HepG2 (cell line): Measurements from ENCODE around the gene PLET1. TPM values are rescaled to one million over a fixed set of nuclear protein-coding genes. Genes with fewer than 3 reads are reported as not detected.

ENCODE experiments used
- ATAC-seq: fragments of 200-7000 bp; cut with Tn5 transposase; 3 replicates; pipeline ENCODE4 v1.9.1; 2020; ENCODE audit warnings: mild to moderate bottlenecking, moderate library complexity
- BruUV-seq: library from RNA; stranded (reverse); fragments of 400-500 nt; replicated peaks from 2 replicates; lab custom pipeline; 2021; lab: Mats Ljungman, UMichigan
- CTCF ChIA-PET: fragments of 300-600 bp; formaldehyde crosslinking; extraction: SDS; loops from one replicate; lab custom pipeline; 2021; ENCODE audit warnings: low total read pairs, inconsistent platforms, low intra/inter-chr PET ratio; lab: Yijun Ruan, JAX
- POLR2A ChIA-PET: fragments of 350-600 bp; sonication (Branson Sonifier 250); formaldehyde crosslinking; loops from one replicate; lab custom pipeline; 2020; ENCODE audit warnings: antibody characterized with exemption, inconsistent platforms; lab: Yijun Ruan, JAX
- DNase-seq: peaks from one replicate; pipeline ENCODE4 v3.0.0-alpha.2; 2015; ENCODE audit warnings: low spot score
- FAIRE-seq: peaks from 3 replicates; lab custom pipeline; 2011; peaks lifted over from hg19 to GRCh38; lab: Jason Lieb, UNC
- H2AFZ ChIP-seq: one replicate; pipeline ENCODE4 v1.6.1; 2011; ENCODE audit warnings: low read length, inconsistent platforms
- H3K27ac ChIP-seq: fragments of 300-600 bp; 3 replicates; pipeline ENCODE4 v1.8.0; 2011; ENCODE audit warnings: mixed run types, mild to moderate bottlenecking, mixed read lengths, low read length, inconsistent platforms; ENCODE audit not compliant: insufficient read depth; ENCODE audit errors: extremely low read length
- H3K27me3 ChIP-seq, 2 experiments: fragments of 200-600 bp in 1 of 2; 2 replicates in 1 of 2; 3 replicates in 1 of 2; pipeline versions ENCODE4 v1.6.0 to v1.8.0; 2011; ENCODE audit warnings: low read length in 2 of 2, mild to moderate bottlenecking in 2 of 2, moderate library complexity in 2 of 2, inconsistent platforms in 1 of 2; ENCODE audit not compliant: insufficient read depth in 2 of 2, control insufficient read depth in 1 of 2
- H3K36me3 ChIP-seq, 2 experiments: fragments of 200-600 bp in 1 of 2; replicated peaks in 1 of 2; 2 replicates in 1 of 2; 3 replicates in 1 of 2; pipeline versions ENCODE4 v1.5.1 to v1.8.0; 2011; ENCODE audit warnings: low read length in 2 of 2, inconsistent platforms in 1 of 2; ENCODE audit not compliant: insufficient read depth in 2 of 2, control insufficient read depth in 1 of 2
- H3K4me1 ChIP-seq: 2 replicates; pipeline ENCODE4 v1.5.1; 2012; ENCODE audit warnings: low read length, inconsistent platforms; ENCODE audit not compliant: insufficient read depth
- H3K4me2 ChIP-seq: 2 replicates; pipeline ENCODE4 v1.6.0; 2011; ENCODE audit warnings: low read depth, low read length, inconsistent platforms
- H3K4me3 ChIP-seq, 3 experiments: fragments of 200-600 bp in 1 of 3; sonication (generic), shearing (Covaris generic) in 1 of 3; replicated peaks in 1 of 3; 2 replicates each; pipeline ENCODE4 v1.5.1; 2011 to 2016; ENCODE audit warnings: low read length in 3 of 3, inconsistent platforms in 2 of 3, low read depth in 2 of 3, mild to moderate bottlenecking in 2 of 3, control low read depth in 1 of 3, mixed read lengths in 1 of 3; ENCODE audit not compliant: insufficient read depth in 1 of 3
- H3K79me2 ChIP-seq: one replicate; pipeline ENCODE4 v1.6.1; 2011; ENCODE audit warnings: low read length, inconsistent platforms; ENCODE audit not compliant: insufficient read depth
- H3K9ac ChIP-seq: 2 replicates; pipeline ENCODE4 v1.6.0; 2011; ENCODE audit warnings: mild to moderate bottlenecking, low read depth, low read length, inconsistent platforms; ENCODE audit not compliant: insufficient read depth
- H3K9me3 ChIP-seq: 2 replicates; pipeline ENCODE4 v1.5.1; 2012; ENCODE audit warnings: mild to moderate bottlenecking, low read length
- H4K20me1 ChIP-seq: 2 replicates; pipeline ENCODE4 v1.6.0; 2011; ENCODE audit warnings: inconsistent platforms, mild to moderate bottlenecking, low read length, moderate library complexity; ENCODE audit not compliant: insufficient read depth
- ARNT ChIP-seq: fragments of 450-650 bp; IDR thresholded peaks from 2 replicates; pipeline ENCODE4 v1.6.1; 2017
- FOXK1 ChIP-seq: sonication (generic); formaldehyde crosslinking; IDR thresholded peaks from 2 replicates; pipeline ENCODE4 v1.4.0; 2020; ENCODE audit warnings: low read depth, missing genetic modification reagents, borderline replicate concordance
- IKZF5 ChIP-seq: IDR thresholded peaks from 2 replicates; pipeline ENCODE4 v1.6.1; 2018; ENCODE audit warnings: missing genetic modification reagents, mild to moderate bottlenecking, missing compliant biosample characterization
- KMT2B ChIP-seq: IDR thresholded peaks from 2 replicates; pipeline ENCODE4 v1.6.1; 2016; ENCODE audit warnings: missing genetic modification reagents, missing compliant biosample characterization
- LCORL ChIP-seq, 2 experiments: fragments of 450-650 bp in 1 of 2; sonication (generic) in 1 of 2; formaldehyde crosslinking in 1 of 2; IDR thresholded peaks; 2 replicates each; pipeline versions ENCODE4 v1.5.0 to v1.6.1; 2017 to 2020; ENCODE audit warnings: antibody characterized with exemption in 1 of 2, missing genetic modification reagents in 1 of 2
- NFATC3 ChIP-seq: sonication (generic); formaldehyde crosslinking; IDR thresholded peaks from 2 replicates; pipeline ENCODE4 v1.5.1; 2020; ENCODE audit warnings: mild to moderate bottlenecking, missing genetic modification reagents
- SP2 ChIP-seq: sonication (generic); formaldehyde crosslinking; IDR thresholded peaks from 2 replicates; pipeline ENCODE4 v1.5.1; 2020; ENCODE audit warnings: mild to moderate bottlenecking, missing genetic modification reagents
- TEAD2 ChIP-seq: sonication (generic); formaldehyde crosslinking; IDR thresholded peaks from 2 replicates; pipeline ENCODE4 v1.9.0; 2021; ENCODE audit warnings: missing genetic modification reagents
- ZNF546 ChIP-seq: sonication (generic); formaldehyde crosslinking; conservative IDR thresholded peaks from 2 replicates; pipeline ENCODE4 v1.8.1; 2023; ENCODE audit warnings: mild to moderate bottlenecking, missing genetic modification reagents
- ZNF670 ChIP-seq: sonication (generic); formaldehyde crosslinking; IDR thresholded peaks from 2 replicates; pipeline ENCODE4 v1.8.0; 2022; ENCODE audit warnings: mild to moderate bottlenecking, missing genetic modification reagents, borderline replicate concordance
- WGBS: methylation state at CpG from one replicate; pipeline ENCODE4 v1.1.6; 2017; ENCODE audit warnings: low lambda C conversion rate; 5-methylcytosine and 5-hydroxymethylcytosine counted together
- in situ Hi-C: cut with HindIII; loops from 2 replicates; pipeline ENCODE4 v1.10.0; 2017; ENCODE audit warnings: low pct_unique_long_range_greater_than_20kb; ENCODE audit not compliant: extremely low pct_ligation_motif_present
- intact Hi-C: fragments of 100-400 bp; cut with micrococcal nuclease; formaldehyde crosslinking; loops from one replicate; pipeline ENCODE4 v1.10.0; 2022; ENCODE audit not compliant: unreplicated experiment
- polyA plus RNA-seq, 8 experiments: library from polyadenylated mRNA; depleted of rRNA in 3 of 8; stranded (reverse) in 7 of 8; unstranded in 1 of 8; fragments of >200 nt; fragmentation: Illumina TruSeq in 4 of 8; extraction: Trizol in 4 of 8; gene quantifications; 2 replicates each; pipeline versions ENCODE4 v1.2.1 to v1.2.3, GENCODE V29; 2011 to 2016; ENCODE audit warnings: low read depth in 4 of 8, missing spikeins in 1 of 8, mixed read lengths in 1 of 8; ENCODE audit not compliant: insufficient read depth in 1 of 8
- total RNA-seq, 5 experiments: library from RNA; depleted of rRNA; stranded (reverse); fragments of >200 nt; fragmentation: Illumina TruSeq; extraction: Trizol; gene quantifications; 2 replicates each; pipeline ENCODE4 v1.2.3, GENCODE V29; 2016; ENCODE audit warnings: low read depth in 1 of 5
- TF ChIP-seq, protein P1 (sequence below): sonication (generic); formaldehyde crosslinking; IDR thresholded peaks from 2 replicates; pipeline ENCODE4 v1.4.0; 2020; ENCODE audit warnings: missing genetic modification reagents, mild to moderate bottlenecking, borderline replicate concordance
- TF ChIP-seq, protein P2 (sequence below): sonication (generic); formaldehyde crosslinking; IDR thresholded peaks from 2 replicates; pipeline ENCODE4 v1.5.1; 2020; ENCODE audit warnings: mild to moderate bottlenecking, missing genetic modification reagents

PLET1 gene
- total and polyA plus RNA-seq, 2 of the 13 experiments (the other 11 are each of a cell fraction or from before 2014, with no cell fraction given): not detected

GRCh38 chr11:112298535-112298934, 37.9 kb upstream of the PLET1 start:
- whole genome bisulfite sequencing: 63% methylated on average over 8 of the region's 9 CpGs

More at GRCh38 chr11:112298535-112298934, 37.9 kb upstream of the PLET1 start:
- Histone ChIP-seq H3K4me3 (no peak overlapping the region), H3K4me1 (peaks cover 10% of the 10 kb centered on the region), H4K20me1 (no peaks in the 10 kb centered on the region), H3K9ac (no peak overlapping the region), H3K9me3 (no peaks in the 10 kb centered on the region), H3K79me2 (no peaks in the 10 kb centered on the region), H3K4me2 (no peak overlapping the region), H3K27ac (no peak overlapping the region), H3K27me3 (no peaks in the 10 kb centered on the region), H2AFZ (no peak overlapping the region), H3K36me3 (no peaks in the 10 kb centered on the region)
- ChIA-PET POLR2A (no interaction called here), CTCF (no interaction called here)
- DNase-seq (no peak), ATAC-seq (no peak), FAIRE-seq (no peak)
- intact Hi-C loops (no loop called here), in situ Hi-C loops (no loop called here)
- BruUV-seq: no TSS peak
- no peak for TF ChIP-seq LCORL (IDR thresholded peaks at IDR 0.05)
- no peak for TF ChIP-seq LCORL (CRISPR knock-in tag; IDR thresholded peaks at IDR 0.05)
- no peak for TF ChIP-seq KMT2B (CRISPR knock-in tag)
- no peak for TF ChIP-seq IKZF5 (CRISPR knock-in tag)
- no peak for TF ChIP-seq ZNF546
- TF ChIP-seq, protein P1, sequence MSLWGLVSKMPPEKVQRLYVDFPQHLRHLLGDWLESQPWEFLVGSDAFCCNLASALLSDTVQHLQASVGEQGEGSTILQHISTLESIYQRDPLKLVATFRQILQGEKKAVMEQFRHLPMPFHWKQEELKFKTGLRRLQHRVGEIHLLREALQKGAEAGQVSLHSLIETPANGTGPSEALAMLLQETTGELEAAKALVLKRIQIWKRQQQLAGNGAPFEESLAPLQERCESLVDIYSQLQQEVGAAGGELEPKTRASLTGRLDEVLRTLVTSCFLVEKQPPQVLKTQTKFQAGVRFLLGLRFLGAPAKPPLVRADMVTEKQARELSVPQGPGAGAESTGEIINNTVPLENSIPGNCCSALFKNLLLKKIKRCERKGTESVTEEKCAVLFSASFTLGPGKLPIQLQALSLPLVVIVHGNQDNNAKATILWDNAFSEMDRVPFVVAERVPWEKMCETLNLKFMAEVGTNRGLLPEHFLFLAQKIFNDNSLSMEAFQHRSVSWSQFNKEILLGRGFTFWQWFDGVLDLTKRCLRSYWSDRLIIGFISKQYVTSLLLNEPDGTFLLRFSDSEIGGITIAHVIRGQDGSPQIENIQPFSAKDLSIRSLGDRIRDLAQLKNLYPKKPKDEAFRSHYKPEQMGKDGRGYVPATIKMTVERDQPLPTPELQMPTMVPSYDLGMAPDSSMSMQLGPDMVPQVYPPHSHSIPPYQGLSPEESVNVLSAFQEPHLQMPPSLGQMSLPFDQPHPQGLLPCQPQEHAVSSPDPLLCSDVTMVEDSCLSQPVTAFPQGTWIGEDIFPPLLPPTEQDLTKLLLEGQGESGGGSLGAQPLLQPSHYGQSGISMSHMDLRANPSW: no peak
- TF ChIP-seq, protein P2, sequence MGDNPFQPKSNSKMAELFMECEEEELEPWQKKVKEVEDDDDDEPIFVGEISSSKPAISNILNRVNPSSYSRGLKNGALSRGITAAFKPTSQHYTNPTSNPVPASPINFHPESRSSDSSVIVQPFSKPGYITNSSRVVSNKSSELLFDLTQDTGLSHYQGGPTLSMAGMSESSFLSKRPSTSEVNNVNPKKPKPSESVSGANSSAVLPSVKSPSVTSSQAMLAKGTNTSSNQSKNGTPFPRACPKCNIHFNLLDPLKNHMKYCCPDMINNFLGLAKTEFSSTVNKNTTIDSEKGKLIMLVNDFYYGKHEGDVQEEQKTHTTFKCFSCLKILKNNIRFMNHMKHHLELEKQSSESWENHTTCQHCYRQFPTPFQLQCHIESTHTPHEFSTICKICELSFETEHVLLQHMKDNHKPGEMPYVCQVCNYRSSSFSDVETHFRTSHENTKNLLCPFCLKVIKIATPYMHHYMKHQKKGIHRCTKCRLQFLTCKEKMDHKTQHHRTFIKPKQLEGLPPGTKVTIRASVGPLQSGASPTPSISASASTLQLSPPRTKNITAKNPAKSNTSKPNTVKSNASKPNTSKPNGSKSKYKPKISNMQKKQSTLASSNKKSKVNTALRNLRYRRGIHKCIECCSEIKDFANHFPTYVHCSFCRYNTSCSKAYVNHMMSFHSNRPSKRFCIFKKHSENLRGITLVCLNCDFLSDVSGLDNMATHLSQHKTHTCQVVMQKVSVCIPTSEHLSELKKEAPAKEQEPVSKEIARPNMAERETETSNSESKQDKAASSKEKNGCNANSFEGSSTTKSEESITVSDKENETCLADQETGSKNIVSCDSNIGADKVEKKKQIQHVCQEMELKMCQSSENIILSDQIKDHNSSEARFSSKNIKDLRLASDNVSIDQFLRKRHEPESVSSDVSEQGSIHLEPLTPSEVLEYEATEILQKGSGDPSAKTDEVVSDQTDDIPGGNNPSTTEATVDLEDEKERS: no peak
- TF ChIP-seq SP2: no peak
- no peak for TF ChIP-seq ZNF670 (CRISPR knock-in tag)
- no peak for TF ChIP-seq ARNT
- TF ChIP-seq FOXK1 (CRISPR knock-in tag): no peak
- TF ChIP-seq TEAD2 (CRISPR knock-in tag): no peak
- TF ChIP-seq NFATC3 (CRISPR knock-in tag): no peak
